ENCODE measurements around the gene PARP3. TPM values are rescaled to one million over a fixed set of nuclear protein-coding genes. Genes with fewer than 3 reads are reported as not detected.
A peak's percentile ranks its signal among the peaks of the same experiment; 100 is the strongest.

Gene PARP3
- total RNA-seq, 1 donor from 2014 or later, result 29.5 TPM

DNA sequence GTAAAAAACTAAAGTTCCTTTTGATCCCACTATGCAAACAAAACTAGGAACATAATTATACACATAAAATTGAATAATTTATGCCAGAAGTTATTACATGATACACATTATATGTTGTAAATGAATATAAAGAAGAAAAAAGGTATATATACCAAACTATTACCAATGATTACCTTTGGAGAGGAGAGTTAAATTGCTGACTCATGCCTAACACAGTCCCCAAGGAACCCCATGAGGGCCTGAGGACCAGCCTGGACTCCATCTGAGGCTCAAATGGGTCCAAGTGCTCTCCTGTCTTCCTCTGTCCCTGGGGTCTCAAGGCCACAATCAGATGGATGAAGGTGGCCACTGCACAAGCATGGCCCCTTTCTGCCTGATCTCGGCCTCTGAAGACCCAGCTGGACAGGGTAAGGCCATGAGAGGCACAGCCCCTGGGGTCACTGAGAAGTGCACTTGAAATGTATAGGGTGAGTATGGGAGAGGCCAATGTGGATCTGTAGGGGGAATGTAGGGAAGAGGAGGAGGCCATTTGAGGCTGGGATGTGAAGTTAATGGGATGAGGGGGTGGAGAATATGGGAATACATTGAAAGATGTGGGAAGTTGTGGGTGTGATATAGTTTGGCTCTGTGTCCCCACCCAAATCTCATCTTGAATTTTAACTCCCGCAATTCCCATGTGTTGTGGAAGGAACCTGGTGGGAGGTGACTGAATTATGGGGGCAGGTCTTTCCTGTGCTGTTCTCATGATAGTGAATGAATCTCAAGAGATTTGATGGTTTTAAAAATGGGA lies 37.9 kb upstream of the PARP3 start:
- intact Hi-C loops (cut with DNase I), result no loop called here
- Histone ChIP-seq H3K9me3 (no peaks in the 10 kb centered on the region), H3K27me3 (no peaks in the 10 kb centered on the region), H3K4me3 (no peak overlapping the region), H3K36me3 (no peaks in the 10 kb centered on the region), H3K27ac (no peak overlapping the region), H3K4me1 (no peaks in the 10 kb centered on the region)
- TF ChIP-seq, protein P1, sequence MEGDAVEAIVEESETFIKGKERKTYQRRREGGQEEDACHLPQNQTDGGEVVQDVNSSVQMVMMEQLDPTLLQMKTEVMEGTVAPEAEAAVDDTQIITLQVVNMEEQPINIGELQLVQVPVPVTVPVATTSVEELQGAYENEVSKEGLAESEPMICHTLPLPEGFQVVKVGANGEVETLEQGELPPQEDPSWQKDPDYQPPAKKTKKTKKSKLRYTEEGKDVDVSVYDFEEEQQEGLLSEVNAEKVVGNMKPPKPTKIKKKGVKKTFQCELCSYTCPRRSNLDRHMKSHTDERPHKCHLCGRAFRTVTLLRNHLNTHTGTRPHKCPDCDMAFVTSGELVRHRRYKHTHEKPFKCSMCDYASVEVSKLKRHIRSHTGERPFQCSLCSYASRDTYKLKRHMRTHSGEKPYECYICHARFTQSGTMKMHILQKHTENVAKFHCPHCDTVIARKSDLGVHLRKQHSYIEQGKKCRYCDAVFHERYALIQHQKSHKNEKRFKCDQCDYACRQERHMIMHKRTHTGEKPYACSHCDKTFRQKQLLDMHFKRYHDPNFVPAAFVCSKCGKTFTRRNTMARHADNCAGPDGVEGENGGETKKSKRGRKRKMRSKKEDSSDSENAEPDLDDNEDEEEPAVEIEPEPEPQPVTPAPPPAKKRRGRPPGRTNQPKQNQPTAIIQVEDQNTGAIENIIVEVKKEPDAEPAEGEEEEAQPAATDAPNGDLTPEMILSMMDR (IDR thresholded peaks at IDR 0.05), result no peak
- no peak for DNase-seq (ENCODE audit: low spot score in 2 of 2)

DNA sequence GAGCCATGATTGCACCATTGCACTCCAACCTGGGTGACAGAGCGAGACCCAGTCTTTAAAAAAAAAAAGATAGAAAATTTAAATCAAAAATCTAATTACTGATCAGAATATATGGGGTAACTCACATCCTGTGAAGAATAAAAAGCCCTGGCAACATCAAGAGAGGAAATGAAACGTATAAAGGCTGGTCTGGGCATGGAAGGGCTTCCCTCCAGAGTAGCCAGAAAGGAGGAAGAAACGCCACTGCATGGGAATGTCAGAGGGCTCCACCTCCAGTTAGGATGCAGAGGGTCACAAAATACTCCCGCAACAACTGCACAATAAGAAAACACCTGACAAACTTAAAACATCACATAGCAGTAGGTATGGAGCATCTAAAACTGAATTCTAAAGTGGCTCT lies 34.1 kb upstream of the PARP3 start:
- no peaks in the 10 kb centered on the region for H3K36me3 ChIP-seq
- no peaks in the 10 kb centered on the region for H3K9me3 ChIP-seq
- H3K4me1 ChIP-seq, result no peaks in the 10 kb centered on the region
- H3K27ac ChIP-seq, result no peak overlapping the region
- no peaks in the 10 kb centered on the region for H3K27me3 ChIP-seq
- TF ChIP-seq, protein P1 (IDR thresholded peaks at IDR 0.05), result no peak
- intact Hi-C loops (cut with DNase I), result no loop called here
- no peak for DNase-seq (ENCODE audit: low spot score in 2 of 2)
- no peak overlapping the region for H3K4me3 ChIP-seq

DNA sequence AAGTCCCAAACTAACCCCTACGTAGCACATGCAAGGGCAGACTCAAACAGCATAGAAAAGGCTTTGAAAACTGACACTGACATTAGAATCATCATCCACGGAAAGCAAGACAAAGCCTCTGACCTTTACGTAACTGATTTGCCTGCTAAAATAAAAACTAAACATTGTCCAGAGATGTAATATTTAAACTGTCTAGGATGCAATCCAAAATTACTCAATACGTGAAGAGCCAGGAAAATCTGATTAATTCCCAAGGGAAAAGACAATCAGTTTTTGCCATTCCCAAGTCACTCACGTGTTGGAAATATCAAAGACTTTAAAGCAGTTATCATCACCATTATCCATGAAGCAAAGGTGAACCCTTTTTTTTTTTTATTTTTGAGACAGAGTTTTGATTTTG lies 25.7 kb upstream of the PARP3 start:
- no peaks in the 10 kb centered on the region for H3K4me1 ChIP-seq
- no peak for DNase-seq (ENCODE audit: low spot score in 2 of 2)
- no peaks in the 10 kb centered on the region for H3K9me3 ChIP-seq
- TF ChIP-seq, protein P1 (IDR thresholded peaks at IDR 0.05), result no peak
- no peaks in the 10 kb centered on the region for H3K36me3 ChIP-seq
- H3K27ac ChIP-seq, result no peak overlapping the region
- no peak overlapping the region for H3K4me3 ChIP-seq
- intact Hi-C loops (cut with DNase I), result no loop called here
- H3K27me3 ChIP-seq, result no peaks in the 10 kb centered on the region

DNA sequence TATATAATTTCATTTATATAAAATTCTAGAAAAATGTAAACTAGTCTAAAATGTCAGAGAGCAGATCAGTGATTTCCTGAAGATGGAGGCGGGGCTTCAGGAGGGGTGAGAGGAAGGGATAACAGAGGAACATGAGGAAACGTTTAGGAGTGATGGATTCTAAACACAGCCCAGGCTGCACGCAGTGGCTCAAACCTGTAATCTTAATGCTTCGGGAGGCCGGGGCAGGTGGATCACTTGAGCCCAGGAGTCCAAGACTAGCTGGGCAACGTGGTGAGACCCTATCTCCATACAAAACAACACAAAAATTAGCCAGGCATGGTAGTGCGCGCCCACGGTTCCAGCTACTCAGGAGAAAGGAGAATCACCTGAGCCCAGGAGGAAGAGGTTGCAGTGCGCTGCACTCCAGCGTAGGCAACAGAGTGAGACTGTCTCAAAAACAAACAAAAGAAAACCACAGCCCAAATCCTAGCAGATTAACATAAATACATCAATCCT lies 21.0 kb upstream of the PARP3 start:
- H3K9me3 ChIP-seq, result no peaks in the 10 kb centered on the region
- H3K36me3 ChIP-seq, result no peaks in the 10 kb centered on the region
- no peak for DNase-seq (ENCODE audit: low spot score in 2 of 2)
- no peak overlapping the region for H3K4me3 ChIP-seq
- H3K27me3 ChIP-seq, result no peaks in the 10 kb centered on the region
- H3K27ac ChIP-seq, result no peak overlapping the region
- TF ChIP-seq, protein P1 (IDR thresholded peaks at IDR 0.05), result no peak
- intact Hi-C loops (cut with DNase I), result no loop called here
- no peaks in the 10 kb centered on the region for H3K4me1 ChIP-seq

DNA sequence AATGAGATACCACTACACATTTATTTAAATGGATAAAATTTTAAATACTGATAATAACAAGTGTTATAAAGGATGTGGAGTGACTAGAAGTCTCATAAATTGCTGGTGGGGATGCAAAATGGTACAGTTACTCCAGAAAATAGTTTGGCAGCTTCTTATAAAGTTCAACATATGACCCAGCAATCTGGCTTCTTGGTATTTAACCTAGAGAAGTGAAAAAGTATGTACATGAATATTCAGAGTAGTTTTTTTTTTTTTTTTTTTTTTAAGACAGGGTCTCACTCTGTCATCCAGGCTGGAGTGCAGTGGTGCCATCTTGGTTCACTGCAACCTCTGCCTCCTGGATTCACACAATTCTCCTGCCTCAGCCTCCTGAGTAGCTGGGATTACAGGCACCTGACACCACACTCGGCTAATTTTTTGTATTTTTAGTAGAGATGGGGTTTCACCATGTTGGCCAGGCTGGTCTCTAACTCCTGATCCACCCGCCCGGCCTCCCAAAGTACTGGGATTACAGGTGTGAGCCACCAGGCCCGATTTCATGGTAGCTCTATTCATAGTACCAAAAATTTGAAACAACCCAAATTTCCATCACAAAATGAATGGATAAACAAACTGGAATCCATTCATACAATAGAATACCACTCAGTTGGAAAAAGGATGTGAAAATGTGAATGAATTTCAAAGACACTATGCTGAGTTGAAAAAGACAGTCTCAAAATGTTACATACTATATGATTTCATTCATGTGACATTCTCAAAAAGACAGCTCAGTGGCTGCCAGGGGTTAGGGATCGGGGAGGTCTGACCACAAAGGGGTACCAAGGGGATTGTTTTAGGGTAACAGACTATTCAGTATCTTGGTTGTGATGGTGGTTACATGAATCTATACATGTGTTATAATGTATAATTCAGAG lies 14.8 kb upstream of the PARP3 start:
- Histone ChIP-seq H3K36me3 (peaks cover 0 to under 1% of the 10 kb centered on the region in 2 donors), H3K27me3 (no peaks in the 10 kb centered on the region), H3K4me3 (no peak overlapping the region), H3K9me3 (no peaks in the 10 kb centered on the region), H3K27ac (no peak overlapping the region), H3K4me1 (no peaks in the 10 kb centered on the region)
- DNase-seq (ENCODE audit: low spot score in 2 of 2), result peak in 1 of 2 donors; percentile 25
- TF ChIP-seq, protein P1 (IDR thresholded peaks at IDR 0.05), result no peak
- intact Hi-C loops (cut with DNase I), result no loop called here

All from ascending aorta (tissue), 2 donors.